Neutrophil (primary cell): ENCODE measurements around the gene SYNJ2.

Experiments used
- H3K27ac ChIP-seq: fragments of 200-600 bp; sonication (generic); 2 replicates; pipeline ENCODE4 v1.5.1; 2016; ENCODE audit warnings: mild to moderate bottlenecking, moderate library complexity
- H3K27me3 ChIP-seq: fragments of 200-600 bp; sonication (generic); 2 replicates; pipeline ENCODE4 v1.6.0; 2016; ENCODE audit warnings: mild to moderate bottlenecking
- H3K36me3 ChIP-seq: fragments of 200-600 bp; sonication (generic); 2 replicates; pipeline ENCODE4 v1.5.1; 2017
- H3K4me1 ChIP-seq, 2 experiments: fragments of 200-600 bp in 1 of 2; sonication (generic) in 1 of 2; 1 replicate in 1 of 2; 2 replicates in 1 of 2; pipeline versions ENCODE4 v1.5.1 to v1.6.1; 2013 to 2016; ENCODE audit warnings: low read depth in 1 of 2, low read length in 1 of 2, mild to moderate bottlenecking in 1 of 2, moderate library complexity in 1 of 2; ENCODE audit not compliant: control insufficient read depth in 1 of 2, insufficient read depth in 1 of 2
- H3K4me3 ChIP-seq, 2 experiments: fragments of 200-600 bp in 1 of 2; sonication (generic) in 1 of 2; 1 replicate in 1 of 2; 2 replicates in 1 of 2; pipeline ENCODE4 v1.5.1; 2013 to 2016; ENCODE audit warnings: low read depth in 1 of 2, low read length in 1 of 2, mild to moderate bottlenecking in 1 of 2, moderate library complexity in 1 of 2
- H3K9me3 ChIP-seq: fragments of 200-600 bp; sonication (generic); 2 replicates; pipeline ENCODE4 v1.5.1; 2016
- TF ChIP-seq, protein P1 (sequence below): fragments of 200-600 bp; sonication (generic); IDR thresholded peaks from 2 replicates; pipeline ENCODE4 v1.5.1; 2016; ENCODE audit warnings: antibody characterized with exemption

The SYNJ2 gene

DNA sequence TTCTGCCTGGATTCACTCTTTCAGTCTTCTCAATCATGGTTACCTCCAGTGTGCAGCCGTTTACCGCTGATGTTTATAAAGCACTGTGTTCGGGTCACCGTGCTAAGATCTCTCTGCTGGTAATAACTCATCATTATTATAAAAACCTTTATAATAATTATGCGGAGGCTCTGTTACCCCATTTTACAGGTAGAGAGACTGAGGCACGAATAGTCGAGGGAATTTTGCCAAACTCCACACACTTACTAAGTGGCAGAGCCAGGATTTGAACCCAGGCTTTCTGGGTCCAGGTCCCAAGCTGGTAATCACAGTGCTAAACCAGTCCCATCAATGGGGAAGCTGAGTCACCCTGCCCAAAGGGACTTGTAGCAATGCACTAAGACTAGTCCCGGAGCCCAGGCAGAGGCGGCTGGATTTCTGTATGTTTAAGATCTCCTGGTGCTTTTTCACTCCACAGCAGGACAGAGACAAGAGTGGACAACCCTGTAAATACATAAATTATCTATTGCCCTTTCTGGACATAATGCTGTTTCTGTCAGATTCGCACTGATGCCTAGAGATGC, 48.1 kb downstream of the SYNJ2 start:
- Histone ChIP-seq H3K4me1 (peaks cover 38 to 42% of the 10 kb centered on the region in 2 experiments), H3K27ac (no peak overlapping the region), H3K36me3 (peaks cover 12% of the 10 kb centered on the region), H3K9me3 (no peaks in the 10 kb centered on the region), H3K4me3 (no peak overlapping the region), H3K27me3 (no peaks in the 10 kb centered on the region)
- TF ChIP-seq, protein P1, sequence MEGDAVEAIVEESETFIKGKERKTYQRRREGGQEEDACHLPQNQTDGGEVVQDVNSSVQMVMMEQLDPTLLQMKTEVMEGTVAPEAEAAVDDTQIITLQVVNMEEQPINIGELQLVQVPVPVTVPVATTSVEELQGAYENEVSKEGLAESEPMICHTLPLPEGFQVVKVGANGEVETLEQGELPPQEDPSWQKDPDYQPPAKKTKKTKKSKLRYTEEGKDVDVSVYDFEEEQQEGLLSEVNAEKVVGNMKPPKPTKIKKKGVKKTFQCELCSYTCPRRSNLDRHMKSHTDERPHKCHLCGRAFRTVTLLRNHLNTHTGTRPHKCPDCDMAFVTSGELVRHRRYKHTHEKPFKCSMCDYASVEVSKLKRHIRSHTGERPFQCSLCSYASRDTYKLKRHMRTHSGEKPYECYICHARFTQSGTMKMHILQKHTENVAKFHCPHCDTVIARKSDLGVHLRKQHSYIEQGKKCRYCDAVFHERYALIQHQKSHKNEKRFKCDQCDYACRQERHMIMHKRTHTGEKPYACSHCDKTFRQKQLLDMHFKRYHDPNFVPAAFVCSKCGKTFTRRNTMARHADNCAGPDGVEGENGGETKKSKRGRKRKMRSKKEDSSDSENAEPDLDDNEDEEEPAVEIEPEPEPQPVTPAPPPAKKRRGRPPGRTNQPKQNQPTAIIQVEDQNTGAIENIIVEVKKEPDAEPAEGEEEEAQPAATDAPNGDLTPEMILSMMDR: no peak

GRCh38 chr6:158030380-158031300, 49.0 kb downstream of the SYNJ2 start:
- no peaks in the 10 kb centered on the region for H3K27me3 ChIP-seq
- no peak overlapping the region for H3K27ac ChIP-seq
- peaks cover 38 to 42% of the 10 kb centered on the region in 2 experiments for H3K4me1 ChIP-seq
- TF ChIP-seq, protein P1: no peak
- H3K36me3 ChIP-seq: peaks cover 12% of the 10 kb centered on the region
- H3K4me3 ChIP-seq: no peak overlapping the region
- H3K9me3 ChIP-seq: no peaks in the 10 kb centered on the region

GRCh38 chr6:158031381-158032353, 50.0 kb downstream of the SYNJ2 start:
- TF ChIP-seq, protein P1: no peak
- Histone ChIP-seq H3K9me3 (no peaks in the 10 kb centered on the region), H3K36me3 (peaks cover 16% of the 10 kb centered on the region), H3K4me3 (no peak overlapping the region), H3K4me1 (peaks cover 30 to 33% of the 10 kb centered on the region in 2 experiments), H3K27ac (no peak overlapping the region), H3K27me3 (no peaks in the 10 kb centered on the region)

DNA sequence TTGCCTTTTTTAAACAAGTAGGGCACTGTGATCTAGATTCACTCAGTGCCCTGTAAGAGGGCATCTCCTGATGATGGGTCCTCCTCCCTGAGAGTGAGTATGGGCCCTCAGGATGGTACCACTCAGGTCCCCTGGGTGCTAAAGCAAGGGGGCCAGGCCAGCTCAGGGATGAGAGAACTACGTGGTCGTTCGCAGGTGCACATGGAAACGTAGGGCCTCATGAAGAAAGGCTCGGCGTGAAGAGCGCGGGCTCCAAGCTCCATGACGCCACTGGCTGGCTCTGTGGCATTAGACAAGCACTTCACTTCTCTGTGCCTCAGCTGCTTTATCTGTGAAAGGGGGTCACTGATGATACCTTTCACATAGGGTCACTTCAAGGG, 50.7 kb downstream of the SYNJ2 start:
- H3K27ac ChIP-seq: no peak overlapping the region
- H3K27me3 ChIP-seq: no peaks in the 10 kb centered on the region
- H3K4me3 ChIP-seq: no peak overlapping the region
- TF ChIP-seq, protein P1: no peak
- H3K4me1 ChIP-seq: peaks cover 24 to 27% of the 10 kb centered on the region in 2 experiments
- H3K9me3 ChIP-seq: no peaks in the 10 kb centered on the region
- peaks cover 16% of the 10 kb centered on the region for H3K36me3 ChIP-seq

DNA sequence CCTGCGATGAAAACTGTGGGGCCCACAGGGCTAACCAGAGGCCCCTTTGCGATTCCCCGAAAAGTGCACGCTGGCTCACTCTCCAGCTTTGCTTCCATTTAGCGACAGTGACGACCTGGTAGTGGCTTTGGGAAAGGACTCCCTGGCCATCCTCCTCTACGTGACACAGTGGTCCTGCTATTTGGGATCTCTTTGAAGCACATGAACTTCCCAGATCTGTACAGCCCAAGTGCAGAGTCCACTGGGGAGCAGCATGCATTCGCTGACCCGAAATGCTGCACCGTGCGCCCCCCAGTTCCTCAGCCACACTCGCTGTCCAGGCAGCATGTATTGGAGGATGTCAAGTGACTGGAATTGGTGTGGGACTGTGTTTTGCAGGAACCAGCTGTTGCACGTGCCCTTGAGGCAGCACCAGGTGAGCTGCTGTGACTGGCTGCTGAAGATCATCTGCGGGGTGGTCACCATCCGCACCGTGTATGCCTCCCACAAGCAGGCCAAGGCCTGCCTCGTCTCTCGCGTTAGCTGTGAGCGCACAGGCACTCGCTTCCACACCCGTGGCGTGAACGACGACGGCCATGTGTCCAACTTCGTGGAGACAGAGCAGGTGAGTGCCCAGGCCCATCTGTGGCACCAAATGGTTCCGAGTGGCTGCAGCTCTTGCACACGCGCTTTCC, 51.6 kb downstream of the SYNJ2 start:
- TF ChIP-seq, protein P1: no peak
- Histone ChIP-seq H3K36me3 (peaks cover 23% of the 10 kb centered on the region), H3K4me1 (peaks cover 15 to 18% of the 10 kb centered on the region in 2 experiments), H3K27ac (no peak overlapping the region), H3K4me3 (no peak overlapping the region), H3K27me3 (no peaks in the 10 kb centered on the region), H3K9me3 (no peaks in the 10 kb centered on the region)
